ENCODE data around the gene CAPN12. TPM values are rescaled to one million over a fixed set of nuclear protein-coding genes. Genes with fewer than 3 reads are reported as not detected.

CAPN12 gene
- total RNA-seq, 1 donor from 2014 or later = 1.3 TPM

GRCh38 chr19:38695832-38696728 lies 48.2 kb downstream of the CAPN12 start:
- no peak for TF ChIP-seq CTCF (IDR thresholded peaks at IDR 0.05; ENCODE audit: insufficient read depth, low read length, poor library complexity, severe bottlenecking)
- DNase-seq (ENCODE audit: low read depth) = no peak
- no peak overlapping the region for H3K4me3 ChIP-seq (ENCODE audit: low read depth, low read length)
- no peaks in the 10 kb centered on the region for H3K27me3 ChIP-seq (ENCODE audit: control insufficient read depth, insufficient read depth, low read length)
- H3K36me3 ChIP-seq (ENCODE audit: control insufficient read depth, insufficient read depth, low read length) = peaks cover 5% of the 10 kb centered on the region

GRCh38 chr19:38695317-38695683 lies 49.0 kb downstream of the CAPN12 start:
- Histone ChIP-seq H3K36me3 (ENCODE audit: control insufficient read depth, insufficient read depth, low read length) (peaks cover 3% of the 10 kb centered on the region), H3K27me3 (ENCODE audit: control insufficient read depth, insufficient read depth, low read length) (no peaks in the 10 kb centered on the region), H3K4me3 (ENCODE audit: low read depth, low read length) (no peak overlapping the region)
- no peak for DNase-seq (ENCODE audit: low read depth)
- TF ChIP-seq CTCF (IDR thresholded peaks at IDR 0.05; ENCODE audit: insufficient read depth, low read length, poor library complexity, severe bottlenecking) = no peak

- Histone ChIP-seq H3K4me3 (ENCODE audit: low read depth, low read length) (no peak overlapping the region), H3K36me3 (ENCODE audit: control insufficient read depth, insufficient read depth, low read length) (peaks cover 3% of the 10 kb centered on the region), H3K27me3 (ENCODE audit: control insufficient read depth, insufficient read depth, low read length) (no peaks in the 10 kb centered on the region)
- DNase-seq (ENCODE audit: low read depth) = peak; percentile 95
- no peak for TF ChIP-seq CTCF (IDR thresholded peaks at IDR 0.05; ENCODE audit: insufficient read depth, low read length, poor library complexity, severe bottlenecking)
Observed at GRCh38 chr19:38693380-38694223, 50.7 kb downstream of the CAPN12 start.

GRCh38 chr19:38692458-38693379 lies 51.6 kb downstream of the CAPN12 start:
- Histone ChIP-seq H3K4me3 (ENCODE audit: low read depth, low read length) (no peak overlapping the region), H3K36me3 (ENCODE audit: control insufficient read depth, insufficient read depth, low read length) (peaks cover 3% of the 10 kb centered on the region)

More at GRCh38 chr19:38692458-38693379, 51.6 kb downstream of the CAPN12 start:
- no peaks in the 10 kb centered on the region for H3K27me3 ChIP-seq (ENCODE audit: control insufficient read depth, insufficient read depth, low read length)
- no peak for TF ChIP-seq CTCF (IDR thresholded peaks at IDR 0.05; ENCODE audit: insufficient read depth, low read length, poor library complexity, severe bottlenecking)
- no peak for DNase-seq (ENCODE audit: low read depth)
